MM.1S (cell line): ENCODE measurements around the gene C8A.

Source experiments
- CTCF ChIP-seq: fragments of 300-600 bp; sonication (generic); IDR thresholded peaks from 2 replicates; pipeline ENCODE4 v1.5.1; 2016; ENCODE audit warnings: antibody characterized with exemption, low read length, mixed read lengths
- EZH2 ChIP-seq: fragments of 300-600 bp; sonication (generic); optimal IDR thresholded peaks from 2 replicates; pipeline ENCODE3; 2017; ENCODE audit warnings: low read depth, mild to moderate bottlenecking, antibody characterized with exemption, low read length, mixed read lengths

- TF ChIP-seq CTCF = no peak
- no peak for TF ChIP-seq EZH2
Observed at GRCh38 chr1:56811331-56811730, 43.3 kb upstream of the C8A start.
